GM18951 (cell line): ENCODE data around the gene ADD3.
"Not testable (repeated sequence)": the region's sequence is repeated elsewhere in the genome, so short reads cannot be mapped to it uniquely, and the experiment has no call there.

Source experiments
- POLR2A ChIP-seq: IDR thresholded peaks from 4 replicates; pipeline ENCODE4 v1.6.1; 2011; ENCODE audit warnings: mild to moderate bottlenecking; ENCODE audit not compliant: insufficient read length, insufficient read depth; ENCODE audit errors: extremely low read depth
- in situ Hi-C: fragments of 300-500 bp; cut with MboI; formaldehyde crosslinking; loops from one replicate; pipeline ENCODE4 v1.12.0; 2022; ENCODE audit warnings: low sequenced_read_pairs, mixed read lengths, inconsistent platforms; ENCODE audit not compliant: unreplicated experiment

The ADD3 gene

DNA sequence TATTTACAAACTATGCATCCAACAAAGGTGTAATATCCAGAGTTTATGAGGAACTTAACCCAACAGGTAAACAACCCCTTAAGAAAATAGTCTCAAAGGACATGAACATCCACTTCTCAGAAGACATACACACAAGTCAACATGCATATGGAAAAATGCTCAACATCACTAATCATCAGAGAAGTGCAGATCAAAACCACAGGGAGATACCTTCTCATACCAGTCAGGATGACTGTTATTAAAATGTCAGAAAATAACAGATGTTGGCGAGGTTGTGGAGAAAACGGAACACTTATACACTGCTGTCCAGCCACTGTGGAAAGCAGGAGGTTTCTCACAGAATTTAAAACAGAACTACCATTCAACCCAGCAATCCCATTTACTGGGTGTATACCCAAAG, 84.0 kb downstream of the ADD3 start:
- in situ Hi-C loops = no loop called here
- no peak for TF ChIP-seq POLR2A

DNA sequence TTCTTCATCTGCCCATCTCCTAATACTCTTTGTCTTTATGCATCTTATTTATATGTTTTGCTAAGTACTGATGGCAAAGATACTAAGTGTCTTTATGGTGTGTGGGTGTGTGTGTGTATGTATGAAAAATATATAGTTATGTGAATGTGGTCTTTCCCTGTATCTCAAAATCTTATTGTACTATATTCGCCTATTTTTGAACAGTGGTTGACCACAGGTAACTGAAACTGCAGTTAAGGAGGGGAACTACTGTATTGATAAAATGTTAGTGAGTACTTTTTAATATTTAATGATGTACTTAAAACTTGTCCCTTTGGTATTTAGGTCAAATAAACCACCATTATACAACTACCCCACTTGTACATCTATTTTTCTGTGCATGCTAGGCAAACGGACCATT, 85.9 kb downstream of the ADD3 start:
- in situ Hi-C loops = no loop called here
- no peak for TF ChIP-seq POLR2A

DNA sequence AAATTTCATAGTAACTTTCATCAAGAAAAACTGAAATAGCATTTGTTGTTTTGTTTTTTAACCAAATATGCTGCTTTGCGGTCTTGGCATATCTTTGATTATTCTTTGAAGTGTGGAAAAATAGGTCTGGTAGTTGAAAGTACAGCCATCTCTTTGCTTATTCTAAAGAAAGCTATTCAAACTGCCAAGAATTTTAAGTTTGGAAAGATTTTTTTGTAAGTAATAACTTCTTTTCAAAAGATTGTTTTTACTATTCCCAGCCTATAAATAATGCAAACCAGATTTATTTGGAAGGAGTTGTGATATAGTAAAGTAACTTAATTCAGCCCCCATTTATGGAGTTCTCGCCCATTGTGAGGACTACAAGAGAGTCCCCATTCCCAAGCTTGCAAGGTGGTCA, 87.0 kb downstream of the ADD3 start:
- TF ChIP-seq POLR2A = no peak
- in situ Hi-C loops = no loop called here

DNA sequence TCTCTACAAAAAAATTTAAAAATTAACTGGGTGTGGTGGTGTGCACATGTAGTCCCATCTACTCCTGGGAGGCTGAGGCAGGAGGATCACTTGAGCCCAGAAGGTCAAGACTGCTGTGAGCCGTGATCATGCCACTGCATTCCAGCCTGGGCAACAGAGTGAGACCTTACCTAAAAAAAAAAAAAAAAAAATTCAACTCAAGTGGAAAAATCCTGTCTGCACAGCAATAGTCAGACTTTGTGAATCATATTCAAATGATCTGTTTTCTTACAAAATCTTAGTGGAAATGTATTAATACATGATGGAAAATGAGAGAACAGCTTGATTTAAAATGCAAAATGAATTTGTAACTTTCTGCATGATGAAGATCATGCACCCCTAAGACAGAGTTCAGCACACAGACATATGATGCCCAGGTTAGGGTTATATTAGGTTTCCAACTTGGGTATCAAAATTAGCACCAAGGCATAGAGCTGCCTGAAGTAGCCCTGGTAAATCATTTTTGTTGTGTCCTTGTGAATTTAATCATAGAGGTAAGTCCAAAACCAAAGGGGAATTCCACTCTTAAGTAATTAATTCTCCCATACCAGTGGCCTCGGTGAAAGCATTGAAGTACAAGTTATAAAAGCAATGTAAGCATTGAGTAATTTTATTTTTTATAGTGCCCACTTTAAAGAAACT, 93.8 kb downstream of the ADD3 start:
- no peak for TF ChIP-seq POLR2A
- in situ Hi-C loops = no loop called here

DNA sequence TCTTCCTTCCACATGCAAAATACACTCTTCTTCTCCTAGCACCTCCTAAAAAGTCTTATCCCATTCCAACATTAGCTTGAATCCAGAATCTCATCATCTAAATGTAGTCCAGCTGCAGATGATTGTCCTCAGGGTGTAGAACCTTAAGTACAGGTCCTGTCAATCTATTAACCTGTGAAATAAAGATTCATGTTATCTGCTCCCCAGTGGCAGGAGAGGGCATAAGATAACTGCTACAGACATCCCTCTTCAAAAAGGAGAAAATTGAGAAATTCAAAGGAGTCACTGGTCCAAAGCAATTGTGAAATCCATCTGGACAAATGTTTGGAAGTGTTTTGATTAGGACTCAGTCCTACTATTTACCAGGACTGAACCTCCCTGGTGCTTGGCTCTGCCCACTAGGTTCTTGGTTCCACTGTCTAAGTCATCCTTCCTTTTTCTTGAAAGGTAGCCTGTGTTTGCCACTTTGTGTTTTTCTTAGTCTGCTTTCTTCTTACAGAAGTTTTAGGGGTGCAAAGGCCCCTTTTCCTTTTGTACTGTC, 96.2 kb downstream of the ADD3 start:
- no peak for TF ChIP-seq POLR2A
- in situ Hi-C loops = no loop called here

DNA sequence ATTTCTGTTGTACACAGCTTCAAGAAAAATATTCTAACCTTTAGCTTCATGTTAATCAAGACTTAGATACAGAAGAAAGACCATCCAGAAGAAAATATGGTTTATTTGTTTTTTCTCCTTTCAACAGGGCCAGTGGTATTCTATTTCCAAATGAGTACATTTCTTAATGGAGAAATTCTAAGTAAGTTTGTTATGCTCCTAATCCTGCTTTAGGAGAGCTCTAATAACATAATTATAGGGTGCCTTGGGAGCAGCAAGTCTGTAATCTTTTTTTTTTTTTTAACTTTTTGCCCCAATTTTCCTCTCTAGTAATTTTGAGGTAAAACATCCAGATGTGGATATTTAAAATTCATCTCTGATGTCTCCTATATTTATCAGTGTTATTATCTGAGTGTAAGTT, 98.1 kb downstream of the ADD3 start:
- TF ChIP-seq POLR2A = no peak
- in situ Hi-C loops = no loop called here

DNA sequence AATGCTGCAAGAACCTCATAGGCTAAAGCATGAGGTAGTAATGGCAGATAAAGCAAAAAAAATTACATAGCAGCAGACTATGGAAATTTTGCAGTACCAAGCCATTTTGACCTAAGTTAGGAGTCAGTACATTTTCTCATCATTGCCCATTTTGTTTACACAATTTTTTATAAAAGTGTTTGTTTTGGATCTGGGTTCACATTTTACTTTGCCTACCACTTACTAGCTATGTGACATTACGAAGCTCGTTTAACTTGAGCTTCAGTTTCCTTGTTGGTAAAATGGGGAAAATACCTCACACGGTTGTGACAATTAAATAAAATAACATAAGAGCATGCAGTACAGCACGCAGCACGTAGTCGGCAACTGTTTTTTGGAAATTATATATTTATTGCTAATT, 99.6 kb downstream of the ADD3 start:
- TF ChIP-seq POLR2A = no peak
- in situ Hi-C loops = no loop called here

DNA sequence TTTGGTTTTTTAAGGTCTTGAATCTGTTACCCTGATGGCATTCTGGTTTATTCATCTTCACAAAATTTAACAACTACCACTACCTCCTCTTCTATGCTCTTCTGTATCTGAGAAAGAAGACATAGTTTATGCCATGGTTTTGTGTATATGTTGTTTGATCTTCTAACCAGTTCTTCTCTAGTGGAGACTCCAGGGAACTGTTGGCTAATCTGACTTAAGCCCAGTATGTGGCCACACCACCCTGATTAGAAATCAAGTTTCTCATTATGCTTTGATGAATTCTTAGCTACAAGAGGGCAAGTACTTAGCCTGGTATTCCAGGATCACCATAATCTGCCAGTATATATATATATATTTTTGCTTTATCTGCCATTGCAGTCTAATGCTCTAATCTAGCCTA, 100.1 kb downstream of the ADD3 start:
- in situ Hi-C loops = no loop called here
- no peak for TF ChIP-seq POLR2A

DNA sequence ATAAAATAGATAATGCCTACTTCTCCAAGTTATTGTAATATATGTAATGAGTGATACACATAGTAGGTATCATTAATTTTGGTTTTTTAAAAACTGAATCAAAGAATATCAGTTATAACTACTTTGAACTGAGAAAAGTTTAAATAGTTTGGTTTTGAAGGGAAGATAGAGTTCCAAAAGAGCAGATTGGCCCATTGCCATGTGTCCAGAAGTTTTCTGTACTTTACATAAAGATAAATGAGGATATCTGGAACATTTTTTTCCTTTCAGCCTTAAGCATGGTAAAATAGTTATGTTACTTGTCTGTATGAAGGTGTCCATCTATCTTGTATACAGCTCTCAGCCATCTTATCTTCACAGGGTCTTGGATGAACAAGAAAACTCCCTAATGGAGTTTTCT, 101.7 kb downstream of the ADD3 start:
- in situ Hi-C loops = no loop called here
- no peak for TF ChIP-seq POLR2A

DNA sequence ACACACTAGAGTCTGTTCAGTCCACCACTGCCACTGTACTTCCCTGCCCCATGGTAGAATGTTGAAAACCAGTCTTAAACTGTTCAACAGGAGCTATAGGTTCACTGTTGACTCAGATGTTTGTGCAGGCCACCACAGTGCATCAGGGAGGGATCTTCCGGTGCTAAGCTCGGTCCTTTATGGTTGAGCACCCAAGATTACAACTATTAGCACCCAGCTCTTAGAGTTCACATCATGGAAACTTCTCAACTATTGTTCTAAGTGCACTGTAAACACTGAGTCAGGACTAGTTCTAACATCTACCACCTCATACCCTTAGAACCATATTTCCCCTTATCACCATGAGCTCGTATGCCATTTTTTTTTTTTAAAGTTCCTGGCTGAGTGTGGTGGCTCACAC, 102.6 kb downstream of the ADD3 start:
- TF ChIP-seq POLR2A = no peak
- in situ Hi-C loops = no loop called here

DNA sequence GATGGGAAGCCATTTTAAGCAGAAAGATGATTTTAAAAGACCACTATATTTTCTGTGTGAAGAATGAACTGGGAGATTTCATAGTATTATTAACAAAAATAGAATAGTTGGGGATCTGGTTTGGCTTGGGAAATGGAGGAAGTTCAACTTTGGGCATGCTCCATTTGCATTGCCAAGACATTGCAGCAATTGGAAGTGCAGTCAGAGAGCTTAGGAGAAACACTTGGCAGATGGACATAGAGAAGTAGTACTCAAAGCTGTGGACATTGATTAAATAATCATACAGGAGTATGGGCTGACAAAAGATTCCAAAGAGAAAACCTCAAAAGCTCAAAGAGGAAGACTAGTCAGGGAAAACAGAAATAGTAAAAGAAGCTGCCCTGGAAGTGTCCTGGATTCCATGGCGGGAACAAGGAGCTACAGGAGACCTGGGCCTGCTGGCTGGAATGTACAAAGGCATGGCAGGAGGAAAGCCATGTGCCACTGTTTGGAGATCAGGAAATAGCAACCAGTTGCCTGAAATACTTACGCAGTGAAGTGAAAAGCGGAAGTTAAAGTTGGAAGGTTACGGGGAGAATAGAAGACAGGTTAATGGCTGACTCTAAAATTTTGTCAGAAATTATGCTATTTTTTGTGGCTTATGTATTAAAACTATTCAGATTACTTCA, 106.0 kb downstream of the ADD3 start:
- no peak for TF ChIP-seq POLR2A
- in situ Hi-C loops = no loop called here

DNA sequence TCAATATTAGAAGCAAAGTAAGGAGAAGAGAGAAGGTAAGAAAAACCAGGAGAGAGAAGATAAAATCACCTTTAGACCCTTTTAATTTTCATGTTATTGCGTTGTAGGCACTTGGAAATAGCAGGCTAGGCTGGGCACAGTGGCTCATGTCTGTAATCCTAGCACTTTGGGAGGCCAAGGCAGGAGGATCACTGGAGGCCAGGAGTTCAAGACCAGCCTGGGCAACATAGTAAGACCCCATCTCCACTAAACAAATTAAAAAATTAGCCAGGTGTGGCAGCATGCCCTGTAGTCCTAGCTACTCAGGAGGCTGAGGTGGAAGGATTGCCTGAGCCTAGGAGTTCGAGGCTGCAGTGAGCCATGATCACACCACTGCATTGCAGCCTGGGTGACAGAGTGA, 106.9 kb downstream of the ADD3 start:
- in situ Hi-C loops = not testable (repeated sequence)

DNA sequence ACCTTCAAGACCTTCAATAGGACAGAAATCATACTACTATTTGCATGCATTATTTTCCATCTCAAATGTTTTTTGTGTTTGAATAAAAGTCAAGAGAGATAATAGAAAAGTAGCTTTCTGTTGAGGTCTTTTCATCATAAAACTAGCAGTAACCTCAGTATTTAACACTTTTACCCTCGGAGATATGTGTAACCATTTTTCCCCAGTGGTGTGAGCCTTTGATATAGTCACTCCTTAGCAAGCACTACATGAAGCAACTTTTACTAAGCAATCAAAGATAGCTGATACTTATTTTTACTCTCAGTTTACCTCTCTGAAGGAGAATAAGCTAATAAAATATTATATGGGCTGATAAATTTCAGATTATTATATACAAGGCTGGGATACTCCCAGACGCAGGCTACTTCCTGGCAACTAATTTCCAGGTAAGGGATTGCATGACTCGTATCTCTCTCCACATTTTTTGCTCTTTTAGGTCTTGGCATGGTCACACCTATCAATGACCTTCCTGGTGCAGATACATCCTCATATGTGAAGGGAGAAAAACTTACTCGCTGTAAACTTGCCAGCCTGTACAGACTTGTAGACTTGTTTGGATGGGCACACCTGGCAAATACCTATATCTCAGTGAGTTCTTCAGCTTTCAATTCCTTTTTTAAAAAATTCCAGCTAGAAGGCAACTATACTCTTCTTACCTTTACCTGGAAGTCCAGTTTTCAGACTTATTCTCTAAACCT, 108.2 kb downstream of the ADD3 start:
- in situ Hi-C loops = no loop called here
- no peak for TF ChIP-seq POLR2A
